GM19455 (cell line): ENCODE measurements around the gene RNF166.

Experiments used
- ATAC-seq: cut with Tn5 transposase; IDR thresholded peaks from one replicate; pipeline ENCODE4 v1.9.1; 2021; ENCODE audit not compliant: unreplicated experiment

RNF166 gene

GRCh38 chr16:88724855-88725555 is 18.8 kb upstream of the RNF166 start:
- ATAC-seq: no peak

- no peak for ATAC-seq
Observed at GRCh38 chr16:88723911-88724310, 17.7 kb upstream of the RNF166 start.

- ATAC-seq: no peak
Observed at GRCh38 chr16:88723507-88723887, 17.3 kb upstream of the RNF166 start.

- no peak for ATAC-seq
Observed at GRCh38 chr16:88722784-88723506, 16.7 kb upstream of the RNF166 start.

GRCh38 chr16:88721815-88722755 is 15.9 kb upstream of the RNF166 start:
- ATAC-seq: no peak

- ATAC-seq: no peak
Observed at GRCh38 chr16:88721236-88721635, 15.0 kb upstream of the RNF166 start.

- ATAC-seq: no peak
Observed at GRCh38 chr16:88720396-88720970, 14.3 kb upstream of the RNF166 start.

GRCh38 chr16:88719933-88720296 is 13.7 kb upstream of the RNF166 start:
- ATAC-seq: no peak

- ATAC-seq: no peak
Observed at GRCh38 chr16:88719267-88719932, 13.2 kb upstream of the RNF166 start.

GRCh38 chr16:88718178-88718577 is 12.0 kb upstream of the RNF166 start:
- ATAC-seq: no peak

- ATAC-seq: no peak
Observed at GRCh38 chr16:88716601-88717001, 10.4 kb upstream of the RNF166 start.

GRCh38 chr16:88716201-88716600 is 10.0 kb upstream of the RNF166 start:
- no peak for ATAC-seq

GRCh38 chr16:88715312-88716190 is 9.3 kb upstream of the RNF166 start:
- ATAC-seq: no peak

GRCh38 chr16:88714420-88715302 is 8.5 kb upstream of the RNF166 start:
- ATAC-seq: no peak

GRCh38 chr16:88713568-88714419 is 7.6 kb upstream of the RNF166 start:
- ATAC-seq: no peak

GRCh38 chr16:88713054-88713453 is 6.8 kb upstream of the RNF166 start:
- ATAC-seq: no peak

GRCh38 chr16:88712362-88712979 is 6.3 kb upstream of the RNF166 start:
- no peak for ATAC-seq
